ENCODE measurements around the gene SPAG5.

GRCh38 chr17:28615260-28615940 lies 16.6 kb upstream of the SPAG5 start:
- TF ChIP-seq CTCF (IDR thresholded peaks at IDR 0.05; ENCODE audit: poor library complexity, severe bottlenecking) (no peak), POLR2AphosphoS5 (IDR thresholded peaks at IDR 0.05) (no peak), EZH2 (IDR thresholded peaks at IDR 0.05; ENCODE audit: borderline replicate concordance, insufficient read depth, low read length, poor library complexity, severe bottlenecking) (no peak), EP300 (conservative IDR thresholded peaks at IDR 0.05; ENCODE audit: poor library complexity, severe bottlenecking) (no peak), TAF1 (IDR thresholded peaks at IDR 0.05; ENCODE audit: low read depth) (no peak), RAD21 (conservative IDR thresholded peaks at IDR 0.05) (no peak)
